NCI-H345 treated with DMSO at 0.1 percent for 48 hours (cell line): Measurements from ENCODE around the gene FNIP2.
A peak's percentile ranks its signal among the peaks of the same experiment; 100 is the strongest.

ENCODE experiments used
- DNase-seq: peaks from one replicate; lab custom pipeline; 2025; ENCODE audit not compliant: unreplicated experiment; lab: John Stamatoyannopoulos, UW

Gene FNIP2

DNA sequence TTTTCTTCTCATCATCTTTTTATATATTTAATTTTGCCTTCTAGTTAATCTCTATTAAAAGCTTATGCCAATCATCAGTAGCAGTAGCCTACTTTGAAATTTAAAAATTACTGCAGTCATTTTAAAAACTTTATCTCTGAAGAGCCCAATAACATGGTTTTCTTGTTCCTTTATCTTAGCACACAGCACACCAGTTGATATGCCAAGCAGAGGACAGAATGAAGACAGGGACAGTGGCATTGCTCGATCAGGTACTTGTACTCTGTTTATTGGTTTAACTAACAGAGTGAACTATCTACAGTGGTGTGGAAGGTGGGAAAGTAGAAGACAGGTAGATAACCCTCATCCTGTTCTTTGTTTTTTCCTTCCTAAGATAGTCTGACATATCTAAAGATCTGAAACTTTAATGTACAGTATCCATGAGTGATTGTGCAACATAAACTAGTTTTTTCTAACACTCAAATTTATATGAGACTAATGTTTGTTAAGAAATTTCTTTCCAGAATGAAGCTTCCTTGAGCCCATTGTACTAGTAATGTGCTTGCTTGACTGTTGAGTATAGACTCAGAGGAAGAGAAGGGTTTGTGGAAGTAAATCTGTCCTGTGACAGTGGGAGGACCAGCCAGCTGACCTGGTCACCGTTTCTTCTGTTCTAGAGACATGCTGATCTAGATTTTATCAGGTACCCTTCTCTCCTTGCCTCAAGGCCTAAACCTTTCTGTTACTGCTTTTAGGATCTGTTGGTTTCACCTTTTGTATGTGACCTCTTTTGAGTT lies 66.6 kb downstream of the FNIP2 start:
- DNase-seq, result no peak

DNA sequence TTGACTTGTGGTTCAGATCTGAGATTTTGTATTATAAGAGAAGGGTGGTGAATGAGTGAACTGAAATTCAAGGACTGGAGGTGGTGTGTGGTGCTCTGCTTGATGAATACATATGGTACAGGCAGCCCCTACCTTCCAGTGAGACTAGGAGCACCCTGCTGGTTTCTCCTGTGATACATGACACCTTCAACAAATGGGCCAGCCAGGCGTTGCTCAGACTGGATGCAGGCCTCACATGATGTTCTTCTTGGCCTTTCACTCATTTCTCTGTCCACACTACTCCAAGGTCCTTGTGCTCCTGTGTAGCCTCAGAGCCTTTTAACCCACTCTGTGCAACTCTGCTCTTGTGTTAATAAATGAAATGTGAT lies 67.2 kb downstream of the FNIP2 start:
- DNase-seq, result no peak

DNA sequence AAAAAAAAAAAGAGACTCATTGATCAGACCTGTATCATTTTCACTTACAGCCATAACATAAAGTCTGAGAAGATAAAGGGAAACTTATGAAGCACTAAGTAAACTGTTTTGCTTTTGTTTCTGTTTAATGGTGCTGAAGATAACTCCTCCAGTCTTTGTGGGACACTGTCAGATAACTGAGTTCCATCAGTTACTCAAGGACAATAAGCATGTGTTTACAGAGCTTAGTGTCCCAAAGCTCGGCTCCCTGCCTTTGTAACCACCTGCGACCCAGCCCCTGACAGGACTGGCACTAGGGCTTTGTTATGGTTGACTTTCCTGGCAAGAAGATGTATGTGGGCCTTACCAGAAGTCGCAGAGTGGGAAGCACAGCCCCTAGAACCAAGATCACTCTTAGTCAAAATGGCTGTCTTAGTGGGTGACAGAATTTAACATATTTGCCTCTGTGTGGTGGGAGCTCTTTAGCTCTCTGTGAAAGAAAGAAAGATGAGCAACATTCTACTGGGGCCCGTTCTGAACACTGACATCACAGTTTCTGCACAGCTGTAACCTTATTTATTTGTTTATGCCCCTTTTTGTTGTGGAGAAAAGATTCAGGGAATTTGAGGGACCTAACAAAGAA lies 68.1 kb downstream of the FNIP2 start:
- DNase-seq, result no peak

DNA sequence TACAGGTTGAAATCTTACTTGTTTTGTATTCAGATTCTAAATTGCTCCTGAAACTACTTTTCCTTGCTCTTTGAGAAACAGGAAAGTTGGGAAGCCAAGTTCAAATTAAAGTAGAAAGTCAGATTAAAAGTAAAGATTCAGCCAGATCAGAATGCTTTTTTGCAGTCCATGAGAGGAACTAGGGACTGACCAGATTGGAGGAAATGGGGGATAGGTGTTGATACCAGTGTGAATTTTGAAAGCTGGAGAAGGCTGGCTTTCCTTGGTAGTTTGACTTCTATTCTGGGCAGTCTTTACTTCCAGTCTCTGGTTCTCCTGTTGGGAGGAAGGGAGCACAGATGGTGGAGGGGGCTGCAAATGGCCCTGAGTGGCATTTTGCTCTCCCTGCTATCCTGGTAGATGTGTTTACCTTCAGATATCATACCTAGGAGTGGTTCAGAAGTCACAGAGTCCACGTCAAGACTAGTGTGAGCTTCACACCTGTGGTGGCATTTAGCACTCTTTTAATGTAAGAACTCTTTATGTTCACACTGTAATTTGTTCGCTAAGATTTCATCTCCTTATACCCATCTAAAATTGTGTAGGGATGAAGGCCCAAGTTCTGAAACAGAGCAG lies 68.8 kb downstream of the FNIP2 start:
- no peak for DNase-seq

DNA sequence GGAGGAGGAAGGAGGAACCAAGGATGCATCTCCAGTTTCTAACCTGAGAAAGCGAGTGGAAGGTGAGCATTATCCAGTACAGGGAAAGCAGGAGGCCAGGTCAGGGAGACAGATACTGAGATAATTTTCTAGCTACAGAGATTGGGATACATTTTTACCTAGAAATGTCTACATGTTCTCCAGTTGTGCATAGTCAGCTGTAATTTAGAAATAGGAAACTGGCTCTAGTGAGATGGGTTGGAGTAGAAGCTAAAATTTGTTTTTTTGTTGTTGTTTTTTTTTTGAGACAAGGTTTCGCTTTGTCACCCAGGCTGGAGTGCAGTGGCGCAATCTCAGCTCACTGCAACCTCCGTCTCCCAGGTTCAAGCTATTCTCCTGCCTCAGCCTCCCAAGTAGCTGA lies 71.3 kb downstream of the FNIP2 start:
- no peak for DNase-seq

DNA sequence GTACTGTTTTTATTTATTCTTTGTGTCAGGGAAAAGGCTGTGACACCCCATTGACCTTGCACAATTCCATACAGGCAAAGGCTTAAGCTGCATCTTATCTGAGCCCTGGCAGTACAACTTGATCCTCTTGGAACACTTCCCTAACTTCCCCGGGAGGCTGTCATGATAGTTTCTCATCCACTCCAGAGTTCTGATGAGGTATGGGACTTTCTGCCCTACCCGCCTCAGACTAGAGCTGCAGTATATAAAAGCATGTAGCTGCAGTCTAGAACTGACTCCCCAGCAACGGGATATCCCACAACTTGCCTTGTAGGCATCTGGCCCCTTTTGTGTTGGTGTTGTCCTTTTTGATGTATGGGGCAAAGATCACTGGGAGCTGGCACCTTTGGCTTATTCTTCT lies 72.7 kb downstream of the FNIP2 start:
- DNase-seq, result no peak

DNA sequence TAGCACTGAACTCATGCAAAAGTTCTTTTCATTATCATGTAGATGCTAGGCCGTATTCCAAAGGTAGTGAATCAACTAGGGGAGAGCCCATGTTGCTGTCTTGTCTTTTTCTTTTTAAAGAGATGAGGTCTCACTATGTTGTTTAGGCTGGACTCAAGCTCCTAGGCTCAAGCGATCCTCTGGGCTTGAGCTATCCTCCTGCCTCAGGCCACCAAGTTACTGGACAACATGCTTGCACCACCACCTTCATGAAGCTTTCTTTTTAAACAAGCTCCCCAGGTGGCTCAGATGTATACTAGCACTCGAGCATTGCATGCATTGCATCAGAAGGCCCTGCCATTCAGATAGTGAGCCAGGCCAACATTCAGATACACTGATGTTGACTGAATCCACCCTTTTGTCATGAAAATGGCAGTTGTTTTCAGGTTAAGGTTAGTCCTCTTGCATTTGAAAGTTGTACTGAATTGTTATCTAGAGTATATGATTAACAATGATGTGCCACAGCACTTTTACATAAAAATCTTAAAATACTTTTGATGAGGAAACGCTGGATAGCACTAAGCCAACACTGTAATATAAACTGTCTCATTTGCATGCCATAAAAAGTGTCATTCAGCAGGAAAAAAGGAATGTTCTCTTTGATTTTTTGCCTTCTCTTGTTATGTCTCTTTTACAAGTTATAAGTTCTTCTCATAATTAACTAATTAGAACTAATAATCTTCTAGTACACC lies 76.7 kb downstream of the FNIP2 start:
- no peak for DNase-seq

DNA sequence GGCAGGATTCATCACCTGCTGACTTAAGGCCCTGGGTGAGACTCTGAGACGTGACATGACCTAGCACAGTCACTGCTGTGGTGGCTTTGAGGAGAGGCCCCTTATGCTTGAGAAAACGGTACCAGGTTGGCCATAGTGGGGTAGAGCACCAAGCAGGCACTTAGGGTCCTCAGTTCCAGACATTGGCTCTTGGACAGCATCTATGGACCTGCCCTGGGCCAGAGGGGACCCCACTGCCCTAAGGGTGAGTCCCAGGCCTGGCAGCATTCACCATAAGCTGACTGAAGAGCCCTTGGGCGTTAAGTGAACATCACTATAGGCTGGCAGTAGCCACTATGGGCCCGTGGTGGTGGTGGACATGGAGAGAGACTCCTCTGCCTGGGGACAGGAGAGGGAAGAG lies 78.7 kb downstream of the FNIP2 start:
- DNase-seq, result no peak

DNA sequence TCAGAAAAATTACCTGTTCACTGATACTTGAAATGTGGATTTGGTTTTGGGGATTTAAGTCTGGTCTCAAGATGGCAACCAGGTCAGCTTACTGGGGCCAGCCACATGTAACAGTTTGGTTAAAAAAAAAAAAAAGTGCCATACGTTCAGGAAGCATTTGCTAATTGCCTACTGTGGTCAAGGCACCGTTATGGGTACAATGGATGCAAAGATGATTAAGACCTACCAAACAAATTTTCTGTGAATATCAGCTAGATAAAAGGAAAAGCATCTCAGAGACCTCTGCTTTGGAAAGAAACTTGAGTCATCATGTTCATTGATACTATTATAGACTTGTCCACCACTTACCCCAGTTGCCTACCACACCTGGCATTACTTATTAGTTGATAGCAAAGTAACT lies 80.9 kb downstream of the FNIP2 start:
- DNase-seq, result no peak

DNA sequence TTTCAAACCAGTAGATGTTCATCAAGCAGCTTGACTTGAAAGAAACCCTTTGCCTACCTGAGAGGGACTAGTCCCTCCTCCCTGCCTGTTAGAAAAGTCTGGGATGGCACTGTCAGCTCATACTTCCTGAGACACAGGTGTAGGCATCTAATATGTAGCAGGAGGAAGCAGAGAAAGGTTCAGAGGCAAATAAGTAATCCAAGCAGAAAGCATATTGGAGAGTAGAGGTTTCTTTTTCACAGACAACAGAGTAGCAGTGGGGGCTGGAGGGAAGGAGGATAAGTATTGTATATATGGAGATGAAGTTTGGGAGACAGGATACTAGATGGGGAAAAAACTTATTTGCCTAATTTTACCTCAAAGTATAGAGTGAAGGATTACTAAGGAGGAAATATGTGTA lies 81.5 kb downstream of the FNIP2 start:
- no peak for DNase-seq

DNA sequence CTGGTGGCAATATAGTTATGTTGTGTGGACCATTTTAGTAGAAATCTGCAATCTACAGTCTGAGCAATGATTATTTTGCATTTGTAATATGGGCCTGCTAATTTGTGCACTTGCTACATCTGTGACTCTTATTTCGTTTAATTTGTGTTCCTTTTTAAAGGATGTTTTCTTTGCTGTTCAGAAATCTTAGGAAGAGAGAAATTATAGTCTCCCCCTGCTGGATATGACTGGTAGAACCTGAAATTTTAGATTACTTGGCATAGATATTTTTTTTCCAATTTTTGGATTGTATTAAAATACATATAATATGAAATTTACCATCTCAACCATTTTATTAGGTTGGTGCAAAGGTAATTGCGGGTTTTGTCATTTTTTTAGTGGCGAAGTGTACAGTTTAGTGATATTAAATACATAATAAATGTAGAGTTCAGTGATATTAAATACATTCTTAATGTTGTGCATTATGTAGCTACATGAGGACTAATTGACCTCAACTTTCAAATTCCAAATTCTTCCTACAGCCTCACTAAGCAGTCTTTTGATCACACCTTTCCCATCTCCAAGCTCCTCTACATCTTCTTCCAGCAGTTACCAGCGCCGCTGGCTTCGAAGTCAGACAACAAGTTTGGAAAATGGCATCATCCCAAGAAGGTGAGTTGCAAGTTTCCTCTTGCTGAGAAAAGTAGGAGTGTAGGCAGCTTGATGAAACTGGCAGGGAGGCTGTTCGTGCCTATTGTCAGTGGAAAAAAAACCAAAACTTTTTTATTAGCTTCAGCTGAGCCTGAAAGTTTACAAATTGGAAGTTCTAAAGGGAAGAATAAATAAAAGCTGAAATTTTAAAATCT lies 82.2 kb downstream of the FNIP2 start:
- no peak for DNase-seq

DNA sequence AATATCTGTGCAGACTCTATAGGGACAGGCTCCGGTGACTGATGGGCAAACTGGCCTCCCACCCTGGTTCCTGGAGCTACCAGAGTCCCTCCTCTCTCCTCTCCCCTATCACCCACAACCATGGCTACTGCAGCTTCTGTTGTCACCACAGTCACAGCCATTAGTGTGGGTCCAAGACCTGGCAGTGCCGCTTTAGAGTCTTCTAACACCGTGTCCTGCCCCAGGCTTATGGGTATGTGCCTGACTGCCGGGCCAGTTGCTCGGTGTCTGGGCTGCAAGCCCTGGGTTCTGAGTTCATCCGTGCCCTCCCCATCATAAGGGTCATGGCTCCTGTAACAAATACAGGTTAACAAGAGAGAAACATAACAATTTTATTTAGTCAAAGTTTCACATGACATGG lies 85.4 kb downstream of the FNIP2 start:
- DNase-seq, result no peak

DNA sequence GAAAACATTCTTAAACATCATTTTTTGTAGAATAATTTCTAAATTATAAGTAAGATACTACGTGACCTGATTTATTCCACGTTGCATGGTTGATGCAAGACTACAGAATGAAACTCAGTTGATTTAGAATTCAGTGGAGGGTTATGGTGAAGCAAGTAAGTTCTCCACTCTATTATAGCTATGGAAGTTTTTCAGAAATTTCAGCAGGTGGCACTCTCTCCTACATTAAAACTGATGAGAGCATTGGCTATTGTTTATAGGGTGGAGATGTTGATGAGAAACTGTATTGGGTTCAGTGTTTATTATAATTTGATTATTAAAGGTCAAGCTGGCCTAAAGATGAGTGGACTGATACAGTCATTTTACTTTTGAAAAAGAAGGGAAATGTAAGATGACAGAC lies 88.0 kb downstream of the FNIP2 start:
- peak; percentile 8 for DNase-seq

DNA sequence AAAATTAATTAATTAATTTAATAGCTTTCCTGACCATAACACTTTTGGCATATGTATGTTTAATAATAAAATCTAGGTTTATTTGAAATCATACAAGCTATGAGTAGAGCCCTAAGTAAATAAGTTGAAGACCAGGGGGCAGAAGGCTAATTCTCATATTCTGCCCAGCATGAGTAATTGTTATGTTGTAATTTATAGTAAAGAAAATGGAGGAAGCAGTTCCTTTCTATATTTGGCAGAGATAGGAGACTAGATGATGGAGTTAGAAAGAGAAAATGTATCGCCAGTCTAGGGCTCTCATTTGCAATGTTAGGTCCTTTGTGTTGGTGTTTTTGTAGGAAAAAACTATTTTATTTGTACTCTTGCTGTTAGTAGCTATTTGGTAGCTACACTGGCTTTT lies 89.1 kb downstream of the FNIP2 start:
- no peak for DNase-seq

DNA sequence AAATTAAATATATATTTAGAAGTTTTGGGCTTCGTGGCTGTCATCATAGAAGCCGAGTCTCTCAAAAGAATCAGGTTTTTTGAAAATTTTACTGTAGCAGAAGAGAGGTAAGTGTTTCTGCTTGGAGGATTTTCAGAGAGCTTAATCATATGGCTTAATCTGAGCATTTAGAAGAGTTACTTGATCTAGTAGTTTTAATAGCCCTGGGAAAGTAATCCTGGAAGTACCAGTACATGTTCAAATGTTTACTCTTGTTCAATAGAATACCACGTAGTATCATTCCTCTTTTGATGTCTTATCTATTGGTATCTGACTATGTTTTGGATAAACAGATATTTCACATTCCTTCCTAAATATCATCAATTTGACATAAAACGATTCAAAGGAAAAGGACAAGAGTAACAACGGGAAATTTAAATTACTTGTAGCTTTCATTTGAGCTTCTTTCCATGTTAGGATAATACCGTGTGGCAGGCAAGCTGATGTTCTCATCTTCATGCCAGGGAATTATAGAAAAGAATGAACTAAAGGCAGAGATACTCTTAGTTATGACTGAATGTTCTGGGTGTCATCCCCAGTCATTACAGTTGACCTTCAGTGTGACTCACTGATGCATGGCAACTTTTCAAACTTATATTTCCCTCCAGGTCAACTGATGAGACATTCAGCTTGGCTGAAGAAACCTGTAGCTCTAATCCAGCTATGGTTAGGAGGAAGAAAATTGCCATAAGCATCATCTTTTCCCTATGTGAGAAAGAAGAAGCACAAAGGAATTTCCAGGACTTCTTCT lies 89.8 kb downstream of the FNIP2 start:
- no peak for DNase-seq

DNA sequence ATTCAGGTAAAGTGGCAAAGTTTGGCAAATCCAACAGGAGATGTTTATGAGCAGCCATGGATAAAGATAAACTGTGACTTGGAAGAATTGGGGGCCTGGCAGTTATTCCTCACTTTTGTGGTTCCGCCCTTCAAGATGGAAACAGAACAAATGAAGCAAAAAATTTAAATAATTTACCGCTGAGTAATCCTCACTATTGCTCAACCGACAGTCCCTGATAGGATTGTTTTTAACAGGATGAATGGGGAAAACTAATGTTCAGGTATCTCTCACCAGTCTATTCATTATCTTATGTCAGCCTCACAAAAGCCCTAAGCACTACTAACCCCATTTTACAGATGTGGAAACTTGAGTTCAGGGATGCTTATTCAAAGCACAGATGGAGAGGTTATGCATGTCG lies 90.8 kb downstream of the FNIP2 start:
- DNase-seq, result no peak

DNA sequence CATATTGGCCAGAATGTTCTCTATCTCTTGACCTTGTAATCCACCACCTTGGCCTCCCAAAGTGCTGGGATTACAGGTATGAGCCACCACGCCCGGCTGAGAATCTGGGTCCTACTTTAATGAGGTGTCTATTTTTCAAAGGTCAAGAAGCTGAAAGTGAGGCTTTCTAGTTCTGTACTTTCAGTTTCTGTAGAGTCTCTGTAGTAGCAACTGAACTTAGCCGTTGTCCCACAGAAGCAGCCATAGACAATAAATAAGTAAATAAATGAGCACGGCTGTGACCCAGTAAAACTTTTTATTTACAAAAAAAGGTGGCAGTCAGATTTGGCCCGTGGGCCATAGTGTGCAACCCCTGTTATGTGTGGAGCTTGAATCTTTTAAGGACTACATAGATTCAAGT lies 92.0 kb downstream of the FNIP2 start:
- DNase-seq, result no peak

DNA sequence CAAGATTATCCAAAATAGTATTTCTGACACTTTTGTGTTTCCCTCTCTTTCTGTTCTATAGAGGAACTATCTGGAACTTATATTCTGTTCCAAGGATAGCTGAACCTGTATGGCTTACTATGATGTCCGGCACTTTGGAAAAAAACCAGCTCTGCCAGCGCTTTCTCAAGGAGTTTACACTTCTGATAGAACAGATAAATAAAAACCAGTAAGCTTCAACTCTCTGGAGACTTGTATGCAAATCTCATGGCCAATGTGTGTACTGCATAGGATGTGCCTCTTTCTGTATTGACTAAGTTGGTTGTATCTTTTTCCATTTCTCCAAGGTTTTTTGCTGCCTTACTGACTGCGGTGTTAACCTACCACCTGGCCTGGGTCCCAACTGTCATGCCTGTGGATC lies 92.5 kb downstream of the FNIP2 start:
- DNase-seq, result no peak

DNA sequence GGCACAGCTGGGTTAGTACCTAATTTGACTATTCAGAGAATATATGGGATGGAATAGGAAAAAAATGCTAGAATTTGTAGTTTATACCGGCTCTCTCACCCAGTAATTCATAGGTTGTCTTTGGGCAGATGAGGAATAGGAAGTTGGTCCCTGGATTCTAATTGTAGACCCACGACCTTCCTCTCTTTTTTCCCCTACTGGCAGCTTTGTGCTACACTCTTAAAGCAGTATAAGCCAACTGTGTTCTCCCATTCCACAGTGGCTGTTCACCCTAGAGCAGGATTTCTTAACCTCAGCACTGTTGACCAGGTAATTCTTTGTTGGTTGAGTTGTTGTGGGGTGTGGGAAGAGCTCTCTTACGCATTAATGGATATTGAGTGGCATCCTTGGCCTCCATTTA lies 92.9 kb downstream of the FNIP2 start:
- no peak for DNase-seq

DNA sequence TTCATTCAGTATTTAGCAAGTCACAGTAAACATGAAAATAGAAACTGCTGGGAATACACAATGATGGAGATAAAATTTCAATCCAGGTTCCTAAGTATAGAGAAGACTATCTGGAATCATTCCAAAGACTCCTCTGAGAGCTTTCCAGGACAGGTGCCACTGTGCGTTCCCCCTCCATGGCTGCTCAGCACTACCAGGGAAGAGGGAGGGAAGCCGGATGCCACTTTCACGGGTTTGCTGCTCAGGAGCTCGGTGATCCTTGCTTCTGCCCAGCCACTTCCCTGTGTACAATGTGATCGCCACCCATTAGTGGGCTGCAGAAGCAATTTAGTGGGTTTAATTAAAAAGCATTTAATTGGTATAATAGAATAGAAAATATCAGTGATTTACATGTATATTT lies 94.5 kb downstream of the FNIP2 start:
- DNase-seq, result peak; percentile 79
